ENCODE data around the gene CCK.

DNA sequence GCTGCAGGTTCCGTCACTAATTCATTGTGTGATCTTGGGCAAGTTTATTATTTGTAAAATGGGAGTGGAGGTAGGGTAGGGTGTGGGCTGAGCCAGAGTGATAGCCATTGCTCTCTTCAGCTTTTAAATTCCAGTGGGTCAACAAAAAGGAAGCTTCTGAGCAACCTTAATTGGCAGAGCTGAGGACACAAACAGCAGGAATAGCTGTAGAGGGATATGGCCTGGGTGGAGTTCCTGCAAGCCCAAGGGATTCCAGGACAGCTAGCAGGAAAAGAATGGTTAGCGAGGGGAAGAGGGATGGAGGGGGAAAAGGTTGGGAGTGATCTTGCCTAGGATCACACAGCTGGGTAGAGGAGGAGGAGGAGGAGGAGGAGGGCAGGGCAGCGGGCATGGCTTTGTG lies 11.4 kb downstream of the CCK start:
- TF ChIP-seq, protein P1, sequence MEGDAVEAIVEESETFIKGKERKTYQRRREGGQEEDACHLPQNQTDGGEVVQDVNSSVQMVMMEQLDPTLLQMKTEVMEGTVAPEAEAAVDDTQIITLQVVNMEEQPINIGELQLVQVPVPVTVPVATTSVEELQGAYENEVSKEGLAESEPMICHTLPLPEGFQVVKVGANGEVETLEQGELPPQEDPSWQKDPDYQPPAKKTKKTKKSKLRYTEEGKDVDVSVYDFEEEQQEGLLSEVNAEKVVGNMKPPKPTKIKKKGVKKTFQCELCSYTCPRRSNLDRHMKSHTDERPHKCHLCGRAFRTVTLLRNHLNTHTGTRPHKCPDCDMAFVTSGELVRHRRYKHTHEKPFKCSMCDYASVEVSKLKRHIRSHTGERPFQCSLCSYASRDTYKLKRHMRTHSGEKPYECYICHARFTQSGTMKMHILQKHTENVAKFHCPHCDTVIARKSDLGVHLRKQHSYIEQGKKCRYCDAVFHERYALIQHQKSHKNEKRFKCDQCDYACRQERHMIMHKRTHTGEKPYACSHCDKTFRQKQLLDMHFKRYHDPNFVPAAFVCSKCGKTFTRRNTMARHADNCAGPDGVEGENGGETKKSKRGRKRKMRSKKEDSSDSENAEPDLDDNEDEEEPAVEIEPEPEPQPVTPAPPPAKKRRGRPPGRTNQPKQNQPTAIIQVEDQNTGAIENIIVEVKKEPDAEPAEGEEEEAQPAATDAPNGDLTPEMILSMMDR (IDR thresholded peaks at IDR 0.05 in 4 of 5, conservative IDR thresholded peaks at IDR 0.05 in 1 of 5) = no peak
- no peak for TF ChIP-seq POLR2A (IDR thresholded peaks at IDR 0.05)

Measured in gastrocnemius medialis (tissue), 4 donors.